ENCODE data around the gene CDKN2A.
"Not testable (repeated sequence)": the region's sequence is repeated elsewhere in the genome, so short reads cannot be mapped to it uniquely, and the experiment has no call there.

CDKN2A gene

GRCh38 chr9:21961569-21961968, 32.6 kb downstream of the CDKN2A start:
- in situ Hi-C loops (cut with HindIII; ENCODE audit: low sequenced_read_pairs): no loop called here
- DNase-seq (ENCODE audit: low read depth, low spot score): no peak
- no peak for TF ChIP-seq CTCF (IDR thresholded peaks at IDR 0.05; ENCODE audit: low read depth, low read length)
- no peak overlapping the region for H3K4me3 ChIP-seq (ENCODE audit: low read depth, low read length)

GRCh38 chr9:21959268-21959667, 34.9 kb downstream of the CDKN2A start:
- DNase-seq (ENCODE audit: low read depth, low spot score); in situ Hi-C loops (cut with HindIII; ENCODE audit: low sequenced_read_pairs); H3K4me3 ChIP-seq (ENCODE audit: low read depth, low read length): not testable (repeated sequence)

- DNase-seq (ENCODE audit: low read depth, low spot score): no peak
- in situ Hi-C loops (cut with HindIII; ENCODE audit: low sequenced_read_pairs): no loop called here
- no peak overlapping the region for H3K4me3 ChIP-seq (ENCODE audit: low read depth, low read length)
- TF ChIP-seq CTCF (IDR thresholded peaks at IDR 0.05; ENCODE audit: low read depth, low read length): no peak
Observed at GRCh38 chr9:21958833-21959232, 35.4 kb downstream of the CDKN2A start.

- H3K4me3 ChIP-seq (ENCODE audit: low read depth, low read length): no peak overlapping the region
- in situ Hi-C loops (cut with HindIII; ENCODE audit: low sequenced_read_pairs): no loop called here
- DNase-seq (ENCODE audit: low read depth, low spot score): no peak
- TF ChIP-seq CTCF (IDR thresholded peaks at IDR 0.05; ENCODE audit: low read depth, low read length): no peak
Observed at GRCh38 chr9:21945606-21946005, 48.6 kb downstream of the CDKN2A start.

GRCh38 chr9:21943464-21943863, 50.7 kb downstream of the CDKN2A start:
- TF ChIP-seq CTCF (IDR thresholded peaks at IDR 0.05; ENCODE audit: low read depth, low read length): no peak
- in situ Hi-C loops (cut with HindIII; ENCODE audit: low sequenced_read_pairs): no loop called here
- no peak overlapping the region for H3K4me3 ChIP-seq (ENCODE audit: low read depth, low read length)
- DNase-seq (ENCODE audit: low read depth, low spot score): no peak

GRCh38 chr9:21941337-21941995, 52.7 kb downstream of the CDKN2A start:
- DNase-seq (ENCODE audit: low read depth, low spot score): no peak
- no peak overlapping the region for H3K4me3 ChIP-seq (ENCODE audit: low read depth, low read length)
- no peak for TF ChIP-seq CTCF (IDR thresholded peaks at IDR 0.05; ENCODE audit: low read depth, low read length)
- in situ Hi-C loops (cut with HindIII; ENCODE audit: low sequenced_read_pairs): no loop called here

- in situ Hi-C loops (cut with HindIII; ENCODE audit: low sequenced_read_pairs): no loop called here
- H3K4me3 ChIP-seq (ENCODE audit: low read depth, low read length): no peak overlapping the region
- DNase-seq (ENCODE audit: low read depth, low spot score): no peak
- no peak for TF ChIP-seq CTCF (IDR thresholded peaks at IDR 0.05; ENCODE audit: low read depth, low read length)
Observed at GRCh38 chr9:21936161-21936560, 58.0 kb downstream of the CDKN2A start.
